Uterus (tissue), 4 donors: ENCODE results near the gene PUS1. TPM values are rescaled to one million over a fixed set of nuclear protein-coding genes. Genes with fewer than 3 reads are reported as not detected.
"Not testable (repeated sequence)": the region's sequence is repeated elsewhere in the genome, so short reads cannot be mapped to it uniquely, and the experiment has no call there.

ENCODE experiments used
- DNase-seq, 2 donors: peaks; one replicate each; pipeline ENCODE4 v3.0.0-alpha.2; 2019 to 2020
- H3K27ac ChIP-seq, 2 donors: fragments of 200-600 bp; sonication (generic); 1 replicate in 1 of 2; 2 replicates in 1 of 2; pipeline ENCODE4 v1.5.1; 2016 to 2018
- H3K27me3 ChIP-seq, 2 donors: fragments of 200-600 bp; sonication (generic); one replicate each; pipeline ENCODE4 v1.5.1; 2018 to 2019; ENCODE audit warnings: control low read depth in 1 of 2
- H3K36me3 ChIP-seq, 2 donors: fragments of 200-600 bp; sonication (generic); one replicate each; pipeline ENCODE4 v1.5.1; 2019; ENCODE audit warnings: control low read depth in 1 of 2
- H3K4me1 ChIP-seq, 2 donors: fragments of 200-600 bp; sonication (generic); one replicate each; pipeline ENCODE4 v1.5.1; 2018 to 2019; ENCODE audit warnings: control low read depth in 1 of 2
- H3K4me3 ChIP-seq, 2 donors: fragments of 200-600 bp; sonication (generic); 1 replicate in 1 of 2; 2 replicates in 1 of 2; pipeline ENCODE4 v1.5.1; 2018 to 2019; ENCODE audit warnings: mild to moderate bottlenecking in 1 of 2
- H3K9me3 ChIP-seq, 2 donors: fragments of 200-600 bp; sonication (generic); one replicate each; pipeline ENCODE4 v1.5.1; 2019; ENCODE audit warnings: control low read depth in 1 of 2
- CTCF ChIP-seq, 4 experiments: fragments of 200-600 bp in 2 of 4; fragments of 450-650 bp in 2 of 4; sonication (generic) in 2 of 4; IDR thresholded peaks; one replicate each; pipeline ENCODE4 v1.5.1; 2016 to 2019; ENCODE audit warnings: antibody characterized with exemption in 4 of 4, mild to moderate bottlenecking in 2 of 4, moderate library complexity in 1 of 4
- POLR2A ChIP-seq, 2 donors: fragments of 450-650 bp; IDR thresholded peaks; one replicate each; pipeline ENCODE4 v1.6.1; 2016; ENCODE audit warnings: antibody characterized with exemption in 2 of 2, mild to moderate bottlenecking in 1 of 2, moderate library complexity in 1 of 2
- intact Hi-C: fragments of 100-400 bp; cut with DNase I; formaldehyde crosslinking; loops from one replicate; pipeline ENCODE4 v1.15.1; 2023; ENCODE audit warnings: low total_unique reads
- total RNA-seq, 4 donors: library from RNA; depleted of rRNA in 3 of 4; stranded (reverse); fragments of >200 nt in 3 of 4; gene quantifications; one replicate each; pipeline versions ENCODE4 v1.1.0 to v1.2.4, GENCODE V29; 2014 to 2023
- donor health status: DM: yes; HTN: yes; CAD: no.

PUS1 gene
- total RNA-seq, 4 donors from 2014 or later: 0.59 to 29.2 (median 12.5) TPM

- H3K36me3 ChIP-seq: no peaks in the 10 kb centered on the region
- TF ChIP-seq POLR2A (IDR thresholded peaks at IDR 0.05): no peak
- no peak for TF ChIP-seq CTCF (IDR thresholded peaks at IDR 0.05)
- no peak overlapping the region for H3K4me3 ChIP-seq
- no peak for DNase-seq
- no peaks in the 10 kb centered on the region for H3K9me3 ChIP-seq
- H3K27ac ChIP-seq: no peak overlapping the region
- H3K4me1 ChIP-seq: no peaks in the 10 kb centered on the region
- intact Hi-C loops: no loop called here
- H3K27me3 ChIP-seq: no peaks in the 10 kb centered on the region
Observed at GRCh38 chr12:131983554-131983953, 54.5 kb downstream of the PUS1 start.

- H3K4me1 ChIP-seq: no peaks in the 10 kb centered on the region
- no peak for DNase-seq
- intact Hi-C loops: no loop called here
- no peak for TF ChIP-seq CTCF (IDR thresholded peaks at IDR 0.05)
- TF ChIP-seq POLR2A (IDR thresholded peaks at IDR 0.05): no peak
- no peak overlapping the region for H3K4me3 ChIP-seq
- no peaks in the 10 kb centered on the region for H3K9me3 ChIP-seq
- no peaks in the 10 kb centered on the region for H3K36me3 ChIP-seq
- no peak overlapping the region for H3K27ac ChIP-seq
- no peaks in the 10 kb centered on the region for H3K27me3 ChIP-seq
Observed at GRCh38 chr12:131984334-131984733, 55.3 kb downstream of the PUS1 start.

- DNase-seq, H3K27ac ChIP-seq, H3K9me3 ChIP-seq, intact Hi-C loops, H3K27me3 ChIP-seq, H3K36me3 ChIP-seq, H3K4me3 ChIP-seq, H3K4me1 ChIP-seq: not testable (repeated sequence)
Observed at GRCh38 chr12:131985510-131985875, 56.4 kb downstream of the PUS1 start.

- Histone ChIP-seq H3K36me3 (no peaks in the 10 kb centered on the region), H3K9me3 (no peaks in the 10 kb centered on the region), H3K27ac (no peak overlapping the region), H3K4me1 (no peaks in the 10 kb centered on the region), H3K4me3 (no peak overlapping the region), H3K27me3 (no peaks in the 10 kb centered on the region)
- intact Hi-C loops: no loop called here
- DNase-seq: no peak
- TF ChIP-seq POLR2A (IDR thresholded peaks at IDR 0.05): no peak
- TF ChIP-seq CTCF (IDR thresholded peaks at IDR 0.05): no peak
Observed at GRCh38 chr12:131986361-131986760, 57.3 kb downstream of the PUS1 start.

GRCh38 chr12:131986910-131987309 is 57.8 kb downstream of the PUS1 start:
- intact Hi-C loops: no loop called here
- H3K9me3 ChIP-seq: no peaks in the 10 kb centered on the region
- H3K36me3 ChIP-seq: no peaks in the 10 kb centered on the region
- H3K27me3 ChIP-seq: no peaks in the 10 kb centered on the region
- H3K4me1 ChIP-seq: no peaks in the 10 kb centered on the region
- no peak for TF ChIP-seq POLR2A (IDR thresholded peaks at IDR 0.05)
- no peak for TF ChIP-seq CTCF (IDR thresholded peaks at IDR 0.05)
- no peak for DNase-seq
- no peak overlapping the region for H3K4me3 ChIP-seq
- H3K27ac ChIP-seq: no peak overlapping the region

GRCh38 chr12:131987552-131987951 is 58.5 kb downstream of the PUS1 start:
- no peak for DNase-seq
- intact Hi-C loops: no loop called here
- no peak overlapping the region for H3K4me3 ChIP-seq
- H3K4me1 ChIP-seq: no peaks in the 10 kb centered on the region
- H3K36me3 ChIP-seq: no peaks in the 10 kb centered on the region
- TF ChIP-seq POLR2A (IDR thresholded peaks at IDR 0.05): no peak
- no peak for TF ChIP-seq CTCF (IDR thresholded peaks at IDR 0.05)
- H3K27ac ChIP-seq: no peak overlapping the region
- H3K27me3 ChIP-seq: no peaks in the 10 kb centered on the region
- no peaks in the 10 kb centered on the region for H3K9me3 ChIP-seq
